Immature natural killer cell (primary cell): Measurements from ENCODE around the gene ELN. TPM values are rescaled to one million over a fixed set of nuclear protein-coding genes. Genes with fewer than 3 reads are reported as not detected.

Experiments
- DNase-seq, 3 donors: peaks; one replicate each; pipeline ENCODE4 v3.0.0; 2022; ENCODE audit warnings: mixed read lengths in 1 of 3
- H3K27ac Mint-ChIP-seq, 6 donors: one replicate each; pipeline ENCODE4 v1.8.0; 2020; ENCODE audit warnings: mixed read lengths in 6 of 6, mild to moderate bottlenecking in 5 of 6, inconsistent platforms in 4 of 6, moderate library complexity in 3 of 6
- H3K27me3 Mint-ChIP-seq, 3 donors: one replicate each; pipeline ENCODE4 v1.8.0; 2020 to 2021; ENCODE audit warnings: low read depth in 3 of 3, mild to moderate bottlenecking in 3 of 3, mixed read lengths in 3 of 3, moderate library complexity in 3 of 3, inconsistent platforms in 1 of 3
- H3K36me3 Mint-ChIP-seq, 3 donors: one replicate each; pipeline ENCODE4 v1.8.0; 2020; ENCODE audit warnings: mixed read lengths in 3 of 3, inconsistent platforms in 2 of 3, mild to moderate bottlenecking in 2 of 3
- H3K4me1 Mint-ChIP-seq, 2 donors: one replicate each; pipeline ENCODE4 v1.8.0; 2020; ENCODE audit warnings: inconsistent platforms in 2 of 2, mild to moderate bottlenecking in 2 of 2, mixed read lengths in 2 of 2, moderate library complexity in 1 of 2
- H3K4me3 Mint-ChIP-seq, 5 donors: one replicate each; pipeline ENCODE4 v1.8.0; 2020; ENCODE audit warnings: mild to moderate bottlenecking in 5 of 5, mixed read lengths in 5 of 5, inconsistent platforms in 3 of 5, moderate library complexity in 3 of 5
- H3K9me3 Mint-ChIP-seq, 6 donors: one replicate each; pipeline ENCODE4 v1.8.0; 2020; ENCODE audit warnings: mild to moderate bottlenecking in 6 of 6, mixed read lengths in 6 of 6, inconsistent platforms in 4 of 6, moderate library complexity in 3 of 6
- polyA plus RNA-seq, 3 donors: library from polyadenylated mRNA; unstranded; fragments of 300-500 nt; fragmentation: Illumina TruSeq; gene quantifications; one replicate each; pipeline ENCODE4 v1.2.3, GENCODE V29; 2021

ELN gene
- polyA plus RNA-seq, 3 donors from 2014 or later = not detected

GRCh38 chr7:74059681-74060588, 32.0 kb downstream of the ELN start:
- H3K27ac Mint-ChIP-seq = peak overlapping the region in 4 of 6 donors; percentile 65 to 100 (median 80)
- no peaks in the 10 kb centered on the region for H3K36me3 Mint-ChIP-seq
- peaks cover 7 to 10% (median 10%) of the 10 kb centered on the region in 3 donors for H3K27me3 Mint-ChIP-seq
- no peak for DNase-seq
- no peak overlapping the region for H3K4me3 Mint-ChIP-seq
- no peaks in the 10 kb centered on the region for H3K9me3 Mint-ChIP-seq
- peaks cover 8 to 20% of the 10 kb centered on the region in 2 donors for H3K4me1 Mint-ChIP-seq

- peak overlapping the region; percentile 70 to 89 (median 85) for H3K4me3 Mint-ChIP-seq
- peak overlapping the region; percentile 97 to 100 (median 99) for H3K27ac Mint-ChIP-seq
- peak; percentile 88 to 93 (median 88) for DNase-seq
- peaks cover 7 to 11% (median 10%) of the 10 kb centered on the region in 3 donors for H3K27me3 Mint-ChIP-seq
- H3K9me3 Mint-ChIP-seq = no peaks in the 10 kb centered on the region
- H3K4me1 Mint-ChIP-seq = peaks cover 8 to 20% of the 10 kb centered on the region in 2 donors
- H3K36me3 Mint-ChIP-seq = no peaks in the 10 kb centered on the region
Observed at GRCh38 chr7:74061840-74062539, 34.0 kb downstream of the ELN start.

GRCh38 chr7:74063223-74063641, 35.3 kb downstream of the ELN start:
- Mint-ChIP-seq H3K36me3 (no peaks in the 10 kb centered on the region), H3K27me3 (peaks cover 4 to 14% (median 6%) of the 10 kb centered on the region in 3 donors), H3K4me1 (peaks cover 8 to 16% of the 10 kb centered on the region in 2 donors), H3K9me3 (no peaks in the 10 kb centered on the region), H3K4me3 (no peak overlapping the region), H3K27ac (peak overlapping the region in 4 of 6 donors; percentile 84 to 100 (median 100))
- no peak for DNase-seq

- no peaks in the 10 kb centered on the region for H3K36me3 Mint-ChIP-seq
- peak overlapping the region in 5 of 6 donors; percentile 55 to 100 (median 86) for H3K27ac Mint-ChIP-seq
- H3K4me1 Mint-ChIP-seq = peaks cover 8 to 16% of the 10 kb centered on the region in 2 donors
- no peak overlapping the region for H3K4me3 Mint-ChIP-seq
- no peaks in the 10 kb centered on the region for H3K9me3 Mint-ChIP-seq
- peaks cover 4 to 14% (median 6%) of the 10 kb centered on the region in 3 donors for H3K27me3 Mint-ChIP-seq
- no peak for DNase-seq
Observed at GRCh38 chr7:74063646-74064045, 35.7 kb downstream of the ELN start.

- Mint-ChIP-seq H3K27ac (peak overlapping the region in 5 of 6 donors; percentile 46 to 100 (median 83)), H3K4me1 (peaks cover 8 to 16% of the 10 kb centered on the region in 2 donors), H3K36me3 (no peaks in the 10 kb centered on the region), H3K4me3 (no peak overlapping the region), H3K27me3 (peaks cover 4 to 16% (median 6%) of the 10 kb centered on the region in 3 donors), H3K9me3 (no peaks in the 10 kb centered on the region)
- no peak for DNase-seq
Observed at GRCh38 chr7:74064696-74065095, 36.7 kb downstream of the ELN start.

GRCh38 chr7:74066626-74067025, 38.7 kb downstream of the ELN start:
- H3K27ac Mint-ChIP-seq = peak overlapping the region in 2 of 6 donors; percentile 56 to 67
- H3K4me1 Mint-ChIP-seq = peaks cover 8 to 13% of the 10 kb centered on the region in 2 donors
- H3K36me3 Mint-ChIP-seq = no peaks in the 10 kb centered on the region
- H3K27me3 Mint-ChIP-seq = peaks cover 4 to 14% (median 6%) of the 10 kb centered on the region in 3 donors
- DNase-seq = no peak
- no peaks in the 10 kb centered on the region for H3K9me3 Mint-ChIP-seq
- H3K4me3 Mint-ChIP-seq = no peak overlapping the region

- Mint-ChIP-seq H3K36me3 (no peaks in the 10 kb centered on the region), H3K4me3 (no peak overlapping the region), H3K4me1 (peaks cover 0 to 1% of the 10 kb centered on the region in 2 donors), H3K9me3 (no peaks in the 10 kb centered on the region), H3K27me3 (peaks cover 0 to 8% (median 0%) of the 10 kb centered on the region in 3 donors), H3K27ac (peak overlapping the region in 4 of 6 donors; percentile 21 to 69 (median 49))
- DNase-seq = no peak
Observed at GRCh38 chr7:74068378-74069085, 40.6 kb downstream of the ELN start.

- H3K4me1 Mint-ChIP-seq = no peaks in the 10 kb centered on the region
- no peak overlapping the region for H3K4me3 Mint-ChIP-seq
- H3K36me3 Mint-ChIP-seq = no peaks in the 10 kb centered on the region
- DNase-seq = no peak
- H3K27ac Mint-ChIP-seq = peak overlapping the region in 2 of 6 donors; percentile 45 to 70
- H3K9me3 Mint-ChIP-seq = no peaks in the 10 kb centered on the region
- peaks cover 0 to 9% (median 0%) of the 10 kb centered on the region in 3 donors for H3K27me3 Mint-ChIP-seq
Observed at GRCh38 chr7:74069086-74069541, 41.1 kb downstream of the ELN start.

- Mint-ChIP-seq H3K36me3 (no peaks in the 10 kb centered on the region), H3K27ac (peak overlapping the region in 1 of 6 donors; percentile 40), H3K9me3 (no peaks in the 10 kb centered on the region), H3K4me1 (no peaks in the 10 kb centered on the region), H3K4me3 (no peak overlapping the region), H3K27me3 (peaks cover 0 to 9% (median 0%) of the 10 kb centered on the region in 3 donors)
- DNase-seq = no peak
Observed at GRCh38 chr7:74069790-74070618, 42.0 kb downstream of the ELN start.

GRCh38 chr7:74070619-74070921, 42.6 kb downstream of the ELN start:
- Mint-ChIP-seq H3K27ac (no peak overlapping the region), H3K27me3 (peaks cover 0 to 9% (median 0%) of the 10 kb centered on the region in 3 donors), H3K9me3 (no peaks in the 10 kb centered on the region), H3K4me1 (no peaks in the 10 kb centered on the region), H3K4me3 (no peak overlapping the region), H3K36me3 (no peaks in the 10 kb centered on the region)
- no peak for DNase-seq

- Mint-ChIP-seq H3K27ac (no peak overlapping the region), H3K27me3 (peaks cover 0 to 8% (median 0%) of the 10 kb centered on the region in 3 donors)
Observed at GRCh38 chr7:74071121-74071520, 43.1 kb downstream of the ELN start.

GRCh38 chr7:74074770-74075169, 46.8 kb downstream of the ELN start:
- Mint-ChIP-seq H3K27ac (no peak overlapping the region), H3K4me1 (no peaks in the 10 kb centered on the region), H3K36me3 (no peaks in the 10 kb centered on the region), H3K27me3 (peaks cover 0 to 5% (median 0%) of the 10 kb centered on the region in 3 donors), H3K9me3 (no peaks in the 10 kb centered on the region), H3K4me3 (no peak overlapping the region)
- no peak for DNase-seq

More at GRCh38 chr7:74071121-74071520, 43.1 kb downstream of the ELN start:
- no peak for DNase-seq
- H3K36me3 Mint-ChIP-seq = no peaks in the 10 kb centered on the region
- H3K4me3 Mint-ChIP-seq = no peak overlapping the region
- H3K4me1 Mint-ChIP-seq = no peaks in the 10 kb centered on the region
- no peaks in the 10 kb centered on the region for H3K9me3 Mint-ChIP-seq

GRCh38 chr7:74078461-74078860, 50.5 kb downstream of the ELN start:
- Mint-ChIP-seq H3K36me3 (no peaks in the 10 kb centered on the region), H3K4me1 (peaks cover 0 to 1% of the 10 kb centered on the region in 2 donors), H3K27me3 (peaks cover 0 to 4% (median 1%) of the 10 kb centered on the region in 3 donors), H3K9me3 (no peaks in the 10 kb centered on the region), H3K27ac (peak overlapping the region in 1 of 6 donors; percentile 65), H3K4me3 (no peak overlapping the region)
- no peak for DNase-seq
